ENCODE measurements around the gene GABRR3.

Gene GABRR3

DNA sequence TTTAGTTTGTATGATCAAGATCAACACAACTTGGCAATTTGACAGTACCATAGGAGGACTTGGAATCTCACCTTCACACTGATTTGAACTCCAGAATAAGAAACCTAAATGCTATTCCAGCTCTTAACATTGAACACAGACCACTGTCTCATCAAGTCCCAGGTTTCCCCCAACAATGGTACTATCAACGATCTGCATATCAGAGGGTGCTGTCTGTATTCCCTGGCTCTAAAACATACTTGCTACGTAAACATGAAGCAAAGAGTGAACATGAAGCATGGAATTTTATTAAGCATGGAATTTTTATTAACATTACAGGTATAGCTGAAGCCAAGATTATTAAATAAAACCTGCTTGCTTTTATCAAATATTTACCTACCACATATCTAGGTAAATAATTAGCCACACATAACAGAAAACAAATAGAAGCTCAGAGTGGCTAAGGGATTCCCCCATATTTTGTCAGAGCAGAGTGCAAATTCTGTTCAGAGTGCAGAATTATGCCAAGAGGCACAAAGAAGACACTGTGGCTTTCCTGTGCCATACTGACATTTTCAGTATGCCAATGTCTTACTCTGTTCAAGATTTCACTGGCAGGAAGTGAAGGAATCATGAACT, 40.7 kb downstream of the GABRR3 start:
- no peaks in the 10 kb centered on the region for H3K79me2 ChIP-seq (ENCODE audit: insufficient read depth, low read length)
- no peak for TF ChIP-seq EZH2 (IDR thresholded peaks at IDR 0.05; ENCODE audit: borderline replicate concordance, low read length)
- TF ChIP-seq, protein P1, sequence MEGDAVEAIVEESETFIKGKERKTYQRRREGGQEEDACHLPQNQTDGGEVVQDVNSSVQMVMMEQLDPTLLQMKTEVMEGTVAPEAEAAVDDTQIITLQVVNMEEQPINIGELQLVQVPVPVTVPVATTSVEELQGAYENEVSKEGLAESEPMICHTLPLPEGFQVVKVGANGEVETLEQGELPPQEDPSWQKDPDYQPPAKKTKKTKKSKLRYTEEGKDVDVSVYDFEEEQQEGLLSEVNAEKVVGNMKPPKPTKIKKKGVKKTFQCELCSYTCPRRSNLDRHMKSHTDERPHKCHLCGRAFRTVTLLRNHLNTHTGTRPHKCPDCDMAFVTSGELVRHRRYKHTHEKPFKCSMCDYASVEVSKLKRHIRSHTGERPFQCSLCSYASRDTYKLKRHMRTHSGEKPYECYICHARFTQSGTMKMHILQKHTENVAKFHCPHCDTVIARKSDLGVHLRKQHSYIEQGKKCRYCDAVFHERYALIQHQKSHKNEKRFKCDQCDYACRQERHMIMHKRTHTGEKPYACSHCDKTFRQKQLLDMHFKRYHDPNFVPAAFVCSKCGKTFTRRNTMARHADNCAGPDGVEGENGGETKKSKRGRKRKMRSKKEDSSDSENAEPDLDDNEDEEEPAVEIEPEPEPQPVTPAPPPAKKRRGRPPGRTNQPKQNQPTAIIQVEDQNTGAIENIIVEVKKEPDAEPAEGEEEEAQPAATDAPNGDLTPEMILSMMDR (IDR thresholded peaks at IDR 0.05; ENCODE audit: low read length): no peak
- no peak overlapping the region for H3K4me3 ChIP-seq (ENCODE audit: low read depth, low read length, poor library complexity, severe bottlenecking)
- no peaks in the 10 kb centered on the region for H3F3A ChIP-seq (ENCODE audit: insufficient read depth, low read length)
- H3K27me3 ChIP-seq (ENCODE audit: insufficient read depth, low read length): no peaks in the 10 kb centered on the region
- no peaks in the 10 kb centered on the region for H3K9me3 ChIP-seq (ENCODE audit: low read length)
- H3K4me1 ChIP-seq (ENCODE audit: insufficient read depth, low read length, severe bottlenecking): peaks cover 4% of the 10 kb centered on the region
- H3K9me2 ChIP-seq (ENCODE audit: low read depth, low read length): no peaks in the 10 kb centered on the region
- H3K36me3 ChIP-seq (ENCODE audit: insufficient read depth, low read length): no peaks in the 10 kb centered on the region
- H3K27ac ChIP-seq (ENCODE audit: low read depth, low read length, poor library complexity, severe bottlenecking): no peak overlapping the region
- no peak overlapping the region for H3K4me2 ChIP-seq (ENCODE audit: low read length)
- H2AFZ ChIP-seq (ENCODE audit: low read length): no peak overlapping the region
- H3K9ac ChIP-seq (ENCODE audit: low read length): no peak overlapping the region
- no peaks in the 10 kb centered on the region for H4K20me1 ChIP-seq (ENCODE audit: insufficient read depth, low read length)

DNA sequence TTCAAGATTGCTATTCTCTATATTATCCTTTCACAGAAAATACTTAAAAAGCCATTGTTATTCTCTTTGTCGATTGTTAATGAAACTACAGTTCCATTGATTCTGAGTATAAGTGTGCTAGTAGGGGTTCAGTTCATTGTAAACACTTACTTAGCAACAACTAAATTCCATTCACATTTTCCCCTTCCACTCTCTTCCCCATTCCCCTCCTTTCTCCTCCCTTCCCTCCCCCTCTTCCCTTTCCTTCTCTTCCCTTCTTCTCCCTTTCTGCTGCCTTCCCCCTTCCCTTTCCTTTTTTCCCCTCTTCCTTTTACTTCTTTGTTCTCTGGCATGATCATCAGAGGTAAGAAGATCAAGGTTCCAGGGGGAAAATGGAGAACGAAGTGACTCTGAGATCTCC, 41.6 kb downstream of the GABRR3 start:
- H3K4me1 ChIP-seq (ENCODE audit: insufficient read depth, low read length, severe bottlenecking): peaks cover 4% of the 10 kb centered on the region
- no peaks in the 10 kb centered on the region for H3K9me3 ChIP-seq (ENCODE audit: low read length)
- H3K4me2 ChIP-seq (ENCODE audit: low read length): no peak overlapping the region
- H3K79me2 ChIP-seq (ENCODE audit: insufficient read depth, low read length): no peaks in the 10 kb centered on the region
- no peak overlapping the region for H3K9ac ChIP-seq (ENCODE audit: low read length)
- H3K36me3 ChIP-seq (ENCODE audit: insufficient read depth, low read length): no peaks in the 10 kb centered on the region
- TF ChIP-seq EZH2 (IDR thresholded peaks at IDR 0.05; ENCODE audit: borderline replicate concordance, low read length): no peak
- TF ChIP-seq, protein P1 (IDR thresholded peaks at IDR 0.05; ENCODE audit: low read length): no peak
- H4K20me1 ChIP-seq (ENCODE audit: insufficient read depth, low read length): no peaks in the 10 kb centered on the region
- no peak overlapping the region for H2AFZ ChIP-seq (ENCODE audit: low read length)
- H3K27me3 ChIP-seq (ENCODE audit: insufficient read depth, low read length): no peaks in the 10 kb centered on the region
- no peak overlapping the region for H3K4me3 ChIP-seq (ENCODE audit: low read depth, low read length, poor library complexity, severe bottlenecking)
- no peak overlapping the region for H3K27ac ChIP-seq (ENCODE audit: low read depth, low read length, poor library complexity, severe bottlenecking)
- no peaks in the 10 kb centered on the region for H3K9me2 ChIP-seq (ENCODE audit: low read depth, low read length)
- no peaks in the 10 kb centered on the region for H3F3A ChIP-seq (ENCODE audit: insufficient read depth, low read length)

DNA sequence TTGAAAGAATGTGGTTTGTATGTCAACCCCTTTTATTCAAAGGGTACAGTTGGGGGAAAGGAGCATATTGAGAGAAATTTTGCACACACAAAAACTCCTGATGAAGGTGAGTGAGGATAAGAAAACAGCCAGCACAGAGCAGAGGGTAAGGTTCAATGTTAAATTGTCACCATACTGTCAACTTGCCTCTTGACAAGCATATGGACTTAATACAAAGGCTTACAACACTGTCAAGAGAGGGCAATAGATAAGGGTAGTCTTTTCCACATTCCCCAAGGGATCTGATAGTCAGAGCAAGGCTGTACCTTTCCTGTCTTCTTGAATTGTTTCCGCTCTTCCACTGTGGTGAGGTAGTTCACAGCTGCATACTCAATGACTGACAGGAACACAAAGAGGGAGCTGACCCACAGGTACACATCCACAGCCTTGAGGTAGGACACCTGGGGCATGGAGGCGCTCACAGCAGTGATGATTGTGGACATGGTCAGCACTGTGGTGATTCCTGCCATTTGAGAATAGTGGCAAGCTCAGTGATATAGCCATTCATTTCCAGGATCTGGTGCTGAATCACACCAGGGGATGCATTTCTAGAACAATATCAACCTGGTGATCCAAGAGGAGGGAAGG, 42.5 kb downstream of the GABRR3 start:
- Histone ChIP-seq H3K27ac (ENCODE audit: low read depth, low read length, poor library complexity, severe bottlenecking) (no peak overlapping the region), H3K9ac (ENCODE audit: low read length) (no peak overlapping the region), H3K4me2 (ENCODE audit: low read length) (no peak overlapping the region), H3F3A (ENCODE audit: insufficient read depth, low read length) (no peaks in the 10 kb centered on the region), H3K4me3 (ENCODE audit: low read depth, low read length, poor library complexity, severe bottlenecking) (no peak overlapping the region), H4K20me1 (ENCODE audit: insufficient read depth, low read length) (no peaks in the 10 kb centered on the region), H3K9me3 (ENCODE audit: low read length) (no peaks in the 10 kb centered on the region), H3K27me3 (ENCODE audit: insufficient read depth, low read length) (no peaks in the 10 kb centered on the region), H2AFZ (ENCODE audit: low read length) (no peak overlapping the region), H3K9me2 (ENCODE audit: low read depth, low read length) (no peaks in the 10 kb centered on the region), H3K79me2 (ENCODE audit: insufficient read depth, low read length) (no peaks in the 10 kb centered on the region), H3K4me1 (ENCODE audit: insufficient read depth, low read length, severe bottlenecking) (peaks cover 4% of the 10 kb centered on the region), H3K36me3 (ENCODE audit: insufficient read depth, low read length) (no peaks in the 10 kb centered on the region)
- TF ChIP-seq, protein P1 (IDR thresholded peaks at IDR 0.05; ENCODE audit: low read length): no peak
- no peak for TF ChIP-seq EZH2 (IDR thresholded peaks at IDR 0.05; ENCODE audit: borderline replicate concordance, low read length)
